GM19438 (cell line): ENCODE measurements around the gene PKD2.
"Not testable (repeated sequence)": the region's sequence is repeated elsewhere in the genome, so short reads cannot be mapped to it uniquely, and the experiment has no call there.

Source experiments
- ATAC-seq: cut with Tn5 transposase; IDR thresholded peaks from one replicate; pipeline ENCODE4 v1.9.1; 2021; ENCODE audit warnings: low read depth; ENCODE audit not compliant: unreplicated experiment

Gene PKD2

GRCh38 chr4:88107406-88108107 is 100.1 kb downstream of the PKD2 start:
- ATAC-seq, result no peak

GRCh38 chr4:88108108-88108465 is 100.7 kb downstream of the PKD2 start:
- ATAC-seq, result not testable (repeated sequence)

- no peak for ATAC-seq
Observed at GRCh38 chr4:88108747-88109122, 101.3 kb downstream of the PKD2 start.

- ATAC-seq, result no peak
Observed at GRCh38 chr4:88109123-88109881, 101.9 kb downstream of the PKD2 start.

- ATAC-seq, result no peak
Observed at GRCh38 chr4:88110826-88111225, 103.4 kb downstream of the PKD2 start.

- ATAC-seq, result no peak
Observed at GRCh38 chr4:88112856-88113255, 105.4 kb downstream of the PKD2 start.

- no peak for ATAC-seq
Observed at GRCh38 chr4:88115587-88115986, 108.2 kb downstream of the PKD2 start.

GRCh38 chr4:88119943-88120342 is 112.5 kb downstream of the PKD2 start:
- ATAC-seq, result no peak

- not testable (repeated sequence) for ATAC-seq
Observed at GRCh38 chr4:88122260-88122659, 114.8 kb downstream of the PKD2 start.
